ENCODE data around the gene TBL1XR1. TPM values are rescaled to one million over a fixed set of nuclear protein-coding genes. Genes with fewer than 3 reads are reported as not detected.

The TBL1XR1 gene
- total RNA-seq, 1 donor from 2014 or later: 124 TPM

DNA sequence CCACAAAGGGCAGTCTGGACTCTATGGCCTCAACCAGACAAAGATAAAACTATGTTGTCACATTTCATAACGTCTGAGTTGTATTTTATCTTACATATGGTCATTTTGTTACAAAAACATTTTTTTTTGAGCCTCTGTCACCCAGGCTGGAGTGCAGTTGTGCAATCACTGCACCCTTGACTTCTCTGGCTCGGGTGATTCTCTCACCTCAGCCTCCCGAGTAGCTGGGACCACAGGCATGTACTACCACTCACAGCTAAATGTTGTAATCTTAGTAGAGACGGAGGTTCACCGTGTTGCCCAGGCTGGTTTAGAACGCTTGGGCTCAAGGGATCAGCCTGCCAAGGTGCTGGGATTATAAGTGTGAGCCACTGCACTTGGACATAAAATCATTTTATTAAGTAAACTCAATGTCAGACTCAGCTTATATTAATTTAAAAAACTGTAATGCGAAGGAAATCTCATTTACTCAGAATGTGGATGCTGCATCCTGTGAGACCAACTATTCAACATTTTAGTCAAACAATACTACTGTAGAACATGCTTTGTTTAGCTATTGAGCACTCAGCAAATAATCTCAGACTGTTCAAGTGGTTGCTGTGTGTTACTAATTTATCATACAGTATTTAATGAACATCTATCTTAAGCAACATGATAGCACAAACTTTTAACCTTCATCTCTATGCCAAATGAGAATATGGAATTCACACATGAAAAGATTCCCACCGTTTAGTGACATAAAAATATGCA, 209.2 kb downstream of the TBL1XR1 start:
- Histone ChIP-seq H3K4me3 (ENCODE audit: low read length in 3 of 3) (no peak overlapping the region), H3K9ac (ENCODE audit: low read depth in 1 of 3, low read length in 3 of 3) (no peak overlapping the region)

DNA sequence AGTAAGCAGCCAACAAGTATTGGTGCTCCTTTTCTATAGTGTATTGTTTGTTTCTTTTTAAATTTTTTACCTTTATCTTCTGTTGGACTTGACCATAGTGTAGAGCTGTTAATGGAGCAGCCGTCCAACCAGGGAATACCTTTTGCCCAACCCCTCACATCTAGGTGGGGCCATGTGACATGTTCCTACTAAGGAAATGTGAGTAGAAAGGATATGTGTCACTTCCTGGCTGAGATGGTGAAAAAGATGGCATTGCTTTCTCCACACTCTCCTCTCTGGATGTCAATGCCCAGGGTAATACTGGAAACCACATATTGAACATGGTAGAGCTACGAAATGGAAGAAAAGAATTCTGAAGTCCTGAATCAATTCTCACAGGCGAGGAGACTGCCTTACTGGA, 218.8 kb downstream of the TBL1XR1 start:
- Histone ChIP-seq H3K9me3 (ENCODE audit: control insufficient read depth in 3 of 3, low read length in 3 of 3) (peaks cover 0 to 2% (median 0%) of the 10 kb centered on the region in 3 donors), H3K9ac (ENCODE audit: low read depth in 1 of 3, low read length in 3 of 3) (no peak overlapping the region), H3K27me3 (ENCODE audit: control insufficient read depth in 3 of 3, insufficient read depth in 3 of 3, low read length in 3 of 3) (no peaks in the 10 kb centered on the region), H3K36me3 (ENCODE audit: control insufficient read depth in 3 of 3, insufficient read depth in 3 of 3, low read length in 3 of 3) (no peaks in the 10 kb centered on the region), H3K4me3 (ENCODE audit: low read length in 3 of 3) (no peak overlapping the region), H3K4me1 (ENCODE audit: control insufficient read depth in 3 of 3, insufficient read depth in 3 of 3, low read length in 3 of 3) (no peaks in the 10 kb centered on the region), H3K27ac (ENCODE audit: low read depth, low read length) (no peak overlapping the region)

More for the DNA sequence above, 209.2 kb downstream of the TBL1XR1 start:
- Histone ChIP-seq H3K9me3 (ENCODE audit: control insufficient read depth in 3 of 3, low read length in 3 of 3) (peaks cover 0 to 5% (median 0%) of the 10 kb centered on the region in 3 donors), H3K27me3 (ENCODE audit: control insufficient read depth in 3 of 3, insufficient read depth in 3 of 3, low read length in 3 of 3) (no peaks in the 10 kb centered on the region), H3K27ac (ENCODE audit: low read depth, low read length) (no peak overlapping the region), H3K4me1 (ENCODE audit: control insufficient read depth in 3 of 3, insufficient read depth in 3 of 3, low read length in 3 of 3) (no peaks in the 10 kb centered on the region), H3K36me3 (ENCODE audit: control insufficient read depth in 3 of 3, insufficient read depth in 3 of 3, low read length in 3 of 3) (no peaks in the 10 kb centered on the region)

DNA sequence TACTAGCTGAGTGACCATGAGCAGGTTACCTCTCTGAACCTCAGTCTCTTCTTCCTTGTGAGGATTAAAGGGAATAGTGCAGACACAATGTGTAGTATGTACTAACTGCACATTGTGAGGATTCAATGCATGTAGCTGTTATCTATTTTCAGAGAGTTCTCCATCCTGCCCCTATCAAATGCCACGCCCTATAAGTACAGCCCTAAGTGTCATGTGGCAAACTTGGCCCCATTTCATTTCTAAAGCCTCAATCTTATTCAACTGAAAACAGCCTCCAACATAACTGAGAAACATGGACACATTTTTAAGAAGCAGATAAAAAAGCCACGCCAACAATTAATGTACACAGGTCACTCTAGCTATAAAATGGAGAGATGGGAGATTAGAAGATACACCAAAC, 220.0 kb downstream of the TBL1XR1 start:
- H3K27me3 ChIP-seq (ENCODE audit: control insufficient read depth in 3 of 3, insufficient read depth in 3 of 3, low read length in 3 of 3): no peaks in the 10 kb centered on the region
- no peak overlapping the region for H3K27ac ChIP-seq (ENCODE audit: low read depth, low read length)
- no peaks in the 10 kb centered on the region for H3K4me1 ChIP-seq (ENCODE audit: control insufficient read depth in 3 of 3, insufficient read depth in 3 of 3, low read length in 3 of 3)
- H3K9ac ChIP-seq (ENCODE audit: low read depth in 1 of 3, low read length in 3 of 3): no peak overlapping the region
- no peak overlapping the region for H3K4me3 ChIP-seq (ENCODE audit: low read length in 3 of 3)
- H3K36me3 ChIP-seq (ENCODE audit: control insufficient read depth in 3 of 3, insufficient read depth in 3 of 3, low read length in 3 of 3): no peaks in the 10 kb centered on the region
- no peaks in the 10 kb centered on the region for H3K9me3 ChIP-seq (ENCODE audit: control insufficient read depth in 3 of 3, low read length in 3 of 3)

DNA sequence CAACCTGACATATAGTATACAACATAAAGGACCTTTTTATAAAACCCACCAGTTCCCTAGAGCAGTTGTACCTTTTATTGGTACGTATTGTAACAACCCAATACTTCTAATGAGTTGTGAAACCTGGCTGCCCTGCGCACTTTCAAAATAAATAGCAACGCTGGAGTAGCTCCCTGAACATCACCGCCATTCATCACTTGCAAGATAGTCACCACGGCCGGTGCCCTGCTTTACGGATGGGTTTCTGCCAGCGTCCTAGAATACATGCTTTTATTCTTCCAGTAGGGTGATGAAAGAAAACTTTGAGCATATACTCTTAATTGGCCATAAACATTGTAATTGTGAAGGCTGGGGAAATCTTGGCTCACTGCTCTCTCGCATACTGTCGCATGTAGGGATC, 220.7 kb downstream of the TBL1XR1 start:
- Histone ChIP-seq H3K27me3 (ENCODE audit: control insufficient read depth in 3 of 3, insufficient read depth in 3 of 3, low read length in 3 of 3) (no peaks in the 10 kb centered on the region), H3K4me3 (ENCODE audit: low read length in 3 of 3) (no peak overlapping the region), H3K4me1 (ENCODE audit: control insufficient read depth in 3 of 3, insufficient read depth in 3 of 3, low read length in 3 of 3) (no peaks in the 10 kb centered on the region), H3K27ac (ENCODE audit: low read depth, low read length) (no peak overlapping the region), H3K9ac (ENCODE audit: low read depth in 1 of 3, low read length in 3 of 3) (no peak overlapping the region), H3K36me3 (ENCODE audit: control insufficient read depth in 3 of 3, insufficient read depth in 3 of 3, low read length in 3 of 3) (no peaks in the 10 kb centered on the region), H3K9me3 (ENCODE audit: control insufficient read depth in 3 of 3, low read length in 3 of 3) (no peaks in the 10 kb centered on the region)

DNA sequence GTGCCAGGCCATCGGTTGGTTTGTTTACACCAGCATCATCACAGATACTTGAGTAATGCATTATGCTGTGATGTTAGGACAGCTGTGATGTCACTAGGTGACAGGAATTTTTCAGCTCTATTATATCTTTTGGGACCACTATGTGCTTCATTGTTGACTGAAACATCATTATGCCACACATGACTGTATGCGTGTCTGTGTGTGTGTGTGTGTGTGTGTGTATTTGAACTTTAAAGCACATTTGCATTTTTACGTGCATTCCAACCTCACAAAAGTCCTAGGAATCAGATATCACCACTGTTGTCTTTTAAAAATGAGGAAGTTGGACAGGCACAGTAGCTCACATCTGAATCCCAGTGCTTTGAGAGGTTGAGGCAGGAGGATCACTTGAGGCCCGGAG, 223.0 kb downstream of the TBL1XR1 start:
- H3K4me1 ChIP-seq (ENCODE audit: control insufficient read depth in 3 of 3, insufficient read depth in 3 of 3, low read length in 3 of 3): no peaks in the 10 kb centered on the region
- no peak overlapping the region for H3K9ac ChIP-seq (ENCODE audit: low read depth in 1 of 3, low read length in 3 of 3)
- no peaks in the 10 kb centered on the region for H3K36me3 ChIP-seq (ENCODE audit: control insufficient read depth in 3 of 3, insufficient read depth in 3 of 3, low read length in 3 of 3)
- no peaks in the 10 kb centered on the region for H3K9me3 ChIP-seq (ENCODE audit: control insufficient read depth in 3 of 3, low read length in 3 of 3)
- H3K27me3 ChIP-seq (ENCODE audit: control insufficient read depth in 3 of 3, insufficient read depth in 3 of 3, low read length in 3 of 3): no peaks in the 10 kb centered on the region
- no peak overlapping the region for H3K27ac ChIP-seq (ENCODE audit: low read depth, low read length)
- H3K4me3 ChIP-seq (ENCODE audit: low read length in 3 of 3): no peak overlapping the region

GRCh38 chr3:176971613-176972174, 225.6 kb downstream of the TBL1XR1 start:
- H3K9me3 ChIP-seq (ENCODE audit: control insufficient read depth in 3 of 3, low read length in 3 of 3): no peaks in the 10 kb centered on the region
- H3K36me3 ChIP-seq (ENCODE audit: control insufficient read depth in 3 of 3, insufficient read depth in 3 of 3, low read length in 3 of 3): no peaks in the 10 kb centered on the region
- no peak overlapping the region for H3K9ac ChIP-seq (ENCODE audit: low read depth in 1 of 3, low read length in 3 of 3)
- H3K4me3 ChIP-seq (ENCODE audit: low read length in 3 of 3): no peak overlapping the region
- no peaks in the 10 kb centered on the region for H3K4me1 ChIP-seq (ENCODE audit: control insufficient read depth in 3 of 3, insufficient read depth in 3 of 3, low read length in 3 of 3)
- H3K27me3 ChIP-seq (ENCODE audit: control insufficient read depth in 3 of 3, insufficient read depth in 3 of 3, low read length in 3 of 3): no peaks in the 10 kb centered on the region
- no peak overlapping the region for H3K27ac ChIP-seq (ENCODE audit: low read depth, low read length)

DNA sequence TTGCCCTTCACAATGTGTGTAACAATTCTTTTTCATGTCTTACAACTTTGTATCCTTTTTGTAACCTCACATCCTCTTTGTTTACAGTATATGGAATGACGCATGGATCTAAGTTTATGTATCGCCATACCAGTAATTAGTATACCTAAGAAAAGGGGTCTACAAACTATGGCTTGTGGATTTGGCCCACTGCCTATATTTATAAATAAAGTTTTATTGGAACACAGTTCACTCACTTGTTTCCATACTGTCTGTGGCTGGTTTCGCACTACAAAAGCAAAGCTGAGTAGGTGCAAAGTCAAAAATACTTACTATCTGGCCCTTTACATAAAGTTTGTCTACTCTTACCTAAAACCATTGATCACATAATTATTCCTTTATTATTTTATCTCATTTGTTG, 226.5 kb downstream of the TBL1XR1 start:
- H3K27me3 ChIP-seq (ENCODE audit: control insufficient read depth in 3 of 3, insufficient read depth in 3 of 3, low read length in 3 of 3): no peaks in the 10 kb centered on the region
- no peak overlapping the region for H3K9ac ChIP-seq (ENCODE audit: low read depth in 1 of 3, low read length in 3 of 3)
- no peak overlapping the region for H3K27ac ChIP-seq (ENCODE audit: low read depth, low read length)
- H3K9me3 ChIP-seq (ENCODE audit: control insufficient read depth in 3 of 3, low read length in 3 of 3): no peaks in the 10 kb centered on the region
- no peaks in the 10 kb centered on the region for H3K4me1 ChIP-seq (ENCODE audit: control insufficient read depth in 3 of 3, insufficient read depth in 3 of 3, low read length in 3 of 3)
- H3K36me3 ChIP-seq (ENCODE audit: control insufficient read depth in 3 of 3, insufficient read depth in 3 of 3, low read length in 3 of 3): no peaks in the 10 kb centered on the region
- H3K4me3 ChIP-seq (ENCODE audit: low read length in 3 of 3): no peak overlapping the region

DNA sequence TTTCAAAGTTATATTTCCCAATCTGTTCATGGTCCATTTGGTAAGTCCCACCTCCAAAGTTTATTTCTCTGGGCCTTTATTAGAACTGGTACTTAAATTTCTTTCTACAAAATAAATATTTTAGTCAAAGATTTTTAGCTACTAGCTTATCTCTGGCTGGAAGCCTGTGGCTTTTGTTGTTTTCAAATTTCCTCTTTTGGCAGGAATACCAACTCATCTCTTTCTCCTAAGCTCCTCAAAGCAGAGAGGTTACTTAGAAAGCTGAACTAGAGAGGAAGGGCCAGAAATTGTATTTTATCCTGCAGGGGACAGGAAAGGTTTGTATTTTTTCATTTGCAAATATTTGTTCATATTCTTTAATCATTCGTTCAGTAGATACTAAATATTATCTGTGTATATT, 227.8 kb downstream of the TBL1XR1 start:
- Histone ChIP-seq H3K9ac (ENCODE audit: low read depth in 1 of 3, low read length in 3 of 3) (no peak overlapping the region), H3K27me3 (ENCODE audit: control insufficient read depth in 3 of 3, insufficient read depth in 3 of 3, low read length in 3 of 3) (no peaks in the 10 kb centered on the region), H3K4me1 (ENCODE audit: control insufficient read depth in 3 of 3, insufficient read depth in 3 of 3, low read length in 3 of 3) (no peaks in the 10 kb centered on the region), H3K36me3 (ENCODE audit: control insufficient read depth in 3 of 3, insufficient read depth in 3 of 3, low read length in 3 of 3) (no peaks in the 10 kb centered on the region), H3K27ac (ENCODE audit: low read depth, low read length) (no peak overlapping the region), H3K9me3 (ENCODE audit: control insufficient read depth in 3 of 3, low read length in 3 of 3) (no peaks in the 10 kb centered on the region), H3K4me3 (ENCODE audit: low read length in 3 of 3) (no peak overlapping the region)

Small RNA genes within 50 kb of the gene (small RNA-seq; reads per million reads assigned to genes)
- not detected for gene RF00019
- gene RNU6-681P: not detected

All from skeletal muscle tissue (tissue), 5 donors.